ENCODE measurements around the gene THSD4.

GRCh38 chr15:71306538-71306937 is 191.3 kb downstream of the THSD4 start:
- TF ChIP-seq SAP30 (IDR thresholded peaks at IDR 0.05; ENCODE audit: insufficient read depth, insufficient replicate concordance, low read length): no peak
- no peak for TF ChIP-seq YY1 (IDR thresholded peaks at IDR 0.05; ENCODE audit: low read depth, low read length)
- no peak for TF ChIP-seq SIRT6 (IDR thresholded peaks at IDR 0.05; ENCODE audit: low read length)
- no peak for TF ChIP-seq CTCF (IDR thresholded peaks at IDR 0.05; ENCODE audit: control extremely low read depth in 1 of 3, insufficient read depth in 1 of 3, low read depth in 1 of 3, low read length in 3 of 3)
- TF ChIP-seq EZH2 (IDR thresholded peaks at IDR 0.05; ENCODE audit: low read depth, low read length, severe bottlenecking): no peak
- TF ChIP-seq POLR2A (IDR thresholded peaks at IDR 0.05; ENCODE audit: control extremely low read depth in 1 of 2, low read depth in 2 of 2, low read length in 2 of 2): no peak
- TF ChIP-seq TAF1 (IDR thresholded peaks at IDR 0.05; ENCODE audit: low read depth, low read length): no peak

Measured in H1 (cell line).